Fibroblast of skin of right quadriceps (primary cell): ENCODE data around the gene MBD2.
"Not testable (repeated sequence)": the region's sequence is repeated elsewhere in the genome, so short reads cannot be mapped to it uniquely, and the experiment has no call there.

Source experiments
- DNase-seq: peaks from one replicate; pipeline ENCODE4 v3.0.0-alpha.2; 2013

MBD2 gene

DNA sequence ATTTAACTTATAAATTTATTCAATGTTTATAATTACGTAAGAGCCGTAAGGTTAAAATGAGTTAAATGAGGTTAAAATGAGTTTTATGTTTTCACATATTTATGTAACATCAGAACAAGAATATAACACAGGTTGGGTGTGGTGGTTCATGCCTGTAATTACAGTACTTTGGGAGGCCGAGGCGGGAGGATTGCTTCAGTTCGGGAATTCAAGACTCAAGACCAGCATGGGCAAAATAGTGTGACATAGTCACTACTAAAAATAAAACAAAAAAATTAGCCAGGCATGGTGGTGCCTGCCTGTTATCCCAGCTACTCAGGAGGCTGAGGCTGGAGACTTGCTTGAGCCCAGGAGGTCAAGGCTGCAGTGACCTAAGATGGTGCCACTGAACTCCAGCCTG is 9.3 kb upstream of the MBD2 start:
- DNase-seq: no peak

DNA sequence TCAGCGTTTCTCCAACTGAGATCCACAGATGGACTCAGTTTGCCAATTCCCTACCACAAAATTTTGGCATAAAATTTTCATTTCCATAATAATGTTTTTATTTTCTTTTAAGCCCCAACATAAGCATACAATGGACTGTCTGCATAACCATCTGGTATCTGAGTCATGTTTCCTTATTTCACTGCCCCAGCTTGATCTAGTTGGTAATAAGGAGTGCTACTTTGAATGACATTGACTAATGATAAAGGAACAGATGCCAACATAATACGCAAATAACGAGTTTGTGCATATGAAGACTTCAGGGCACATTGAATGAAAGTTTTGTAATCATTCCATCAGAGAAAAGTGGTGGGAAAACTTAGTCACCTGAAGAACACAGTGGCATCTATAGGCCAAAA is 8.8 kb upstream of the MBD2 start:
- DNase-seq: no peak

DNA sequence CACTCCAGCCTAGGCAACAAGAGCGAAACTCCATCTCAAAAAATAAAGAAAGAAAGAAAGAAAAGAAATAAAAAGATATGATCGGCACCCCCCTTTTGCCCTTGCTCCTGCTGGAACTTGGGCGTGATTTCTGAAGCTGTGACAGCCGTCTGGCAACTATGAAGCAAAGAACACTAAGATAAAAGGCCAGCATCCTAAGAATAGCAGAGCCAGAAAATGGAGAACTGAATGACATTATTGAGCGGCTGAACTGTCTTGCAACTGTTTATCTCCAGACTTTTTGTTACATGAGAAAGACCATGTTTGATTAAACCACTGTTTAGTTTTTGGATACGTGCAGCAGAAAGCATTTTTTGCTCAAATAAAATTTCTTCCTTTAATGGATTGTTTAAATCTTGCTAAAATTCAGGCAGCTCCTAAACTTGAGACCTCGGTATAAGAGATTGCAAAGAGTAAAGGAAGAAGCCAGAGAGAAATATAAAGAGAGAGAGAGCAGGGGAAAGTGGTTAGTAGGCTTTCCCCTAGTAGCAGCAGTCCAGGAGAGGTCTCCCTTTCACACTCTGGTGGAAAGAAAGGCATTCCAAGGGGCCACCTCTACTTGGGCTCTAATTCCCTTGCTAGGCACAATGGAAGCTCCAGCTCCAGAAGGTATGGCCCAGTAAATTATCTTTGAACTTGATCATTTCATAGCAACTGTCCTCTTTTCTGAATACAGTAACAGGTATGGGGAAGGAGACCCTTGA is 8.2 kb upstream of the MBD2 start:
- no peak for DNase-seq

DNA sequence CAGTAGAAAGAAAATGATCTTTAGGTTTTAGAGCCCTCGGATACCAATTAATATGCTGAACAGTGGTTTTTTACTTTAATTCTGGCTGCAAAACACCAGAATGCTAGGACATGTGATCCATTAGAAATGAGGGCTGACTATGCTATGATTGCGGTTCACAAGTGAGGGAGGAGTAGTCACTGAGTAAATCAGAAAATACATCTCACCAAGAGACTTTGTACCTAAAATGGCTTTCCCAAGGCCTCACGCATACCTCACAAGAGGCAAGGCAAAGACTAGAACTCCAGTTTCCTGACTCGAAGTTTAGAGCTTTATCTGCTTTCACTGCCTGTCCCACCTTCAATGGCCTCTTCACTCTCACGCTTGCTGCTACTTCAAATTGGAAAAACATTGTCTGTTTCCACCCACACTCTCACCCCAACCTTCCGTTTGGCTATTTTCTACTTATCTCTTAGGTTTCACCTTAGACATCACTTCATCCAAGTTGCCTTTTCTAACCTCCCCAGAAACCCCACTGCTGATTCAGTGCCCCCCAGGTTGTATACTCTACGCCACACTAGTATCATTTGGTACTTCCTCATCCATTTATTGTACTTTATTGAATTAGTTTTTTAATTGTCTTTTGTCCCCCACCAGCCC is 5.1 kb upstream of the MBD2 start:
- DNase-seq: no peak

DNA sequence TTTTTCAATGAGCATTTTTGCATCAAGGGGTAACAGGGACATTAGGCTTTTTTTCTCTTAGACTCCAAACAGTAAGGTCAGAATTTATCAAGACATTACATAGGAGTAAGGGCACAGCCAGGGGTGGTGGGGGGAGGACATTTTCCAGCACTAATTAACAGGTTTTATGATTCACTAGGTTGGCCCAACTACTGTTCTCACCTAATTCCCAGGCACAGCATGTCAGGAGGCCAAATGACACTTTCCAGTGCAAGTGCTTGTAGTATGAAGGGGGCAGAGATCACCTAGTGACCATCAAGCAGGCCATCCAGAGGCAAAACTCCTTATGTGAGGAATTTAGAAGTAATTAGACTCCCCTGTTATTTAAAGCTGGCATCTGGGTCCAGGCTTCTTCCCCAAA is 3.9 kb upstream of the MBD2 start:
- no peak for DNase-seq

DNA sequence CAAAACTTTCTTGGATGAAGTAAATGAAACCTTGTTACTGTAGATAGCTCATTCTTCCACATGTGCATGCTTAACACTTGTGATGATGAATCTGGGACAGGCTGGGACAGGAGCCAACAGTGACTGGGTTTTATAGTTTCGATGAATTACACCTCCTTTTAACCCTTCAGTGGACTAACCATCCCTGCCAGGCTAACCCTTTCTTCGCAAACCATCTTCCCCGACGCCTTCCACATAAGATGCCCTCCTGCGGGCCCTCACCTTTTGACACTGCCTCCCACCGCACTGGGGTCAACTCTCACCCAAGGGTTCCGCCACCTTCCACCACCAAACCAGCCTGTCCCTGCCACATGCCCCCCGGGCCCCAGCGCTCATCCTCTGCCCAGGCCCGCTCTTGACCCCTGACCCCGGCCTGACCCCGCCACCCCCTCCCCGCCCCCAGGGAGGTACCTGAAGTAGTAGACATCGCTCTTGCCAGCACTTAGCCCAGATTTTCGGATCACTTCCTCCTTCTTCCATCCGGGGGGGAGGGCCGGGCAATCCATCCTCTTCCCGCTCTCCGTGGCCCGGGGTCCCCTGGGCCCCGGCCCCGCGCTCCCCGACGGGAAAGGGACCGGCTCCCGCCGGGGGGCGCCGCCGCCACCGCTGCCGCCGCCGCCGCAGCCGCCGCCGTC is 764 bp downstream of the MBD2 start:
- DNase-seq: peak; percentile 95

DNA sequence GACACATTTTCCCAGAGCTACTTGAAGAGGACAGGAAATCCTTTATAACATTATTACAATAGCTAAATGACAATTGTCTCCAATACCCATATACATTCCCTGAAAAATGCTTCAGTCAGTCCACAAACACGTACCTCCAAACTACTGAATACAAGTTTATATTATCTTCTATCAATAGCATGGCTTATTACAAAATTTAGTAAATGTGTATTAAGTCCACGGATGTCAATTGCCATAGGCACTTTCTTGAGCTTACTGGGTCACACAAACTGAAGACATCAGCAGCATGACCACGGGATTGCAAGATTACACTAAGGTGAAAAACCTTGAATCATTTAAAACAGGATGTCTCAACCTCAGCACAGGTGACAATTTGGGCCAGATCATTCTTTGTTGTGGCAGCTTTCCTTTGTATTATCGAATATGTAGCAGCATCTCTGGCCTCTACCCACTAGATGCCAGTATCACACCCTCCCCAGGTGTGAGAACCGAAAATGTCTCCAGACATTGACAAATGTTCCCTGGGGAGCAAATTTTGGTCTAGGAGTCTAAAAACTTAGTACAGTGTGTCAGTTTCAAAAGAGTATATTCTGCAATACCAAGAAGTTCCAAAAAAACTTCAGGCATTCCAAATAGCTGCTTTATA is 1.4 kb downstream of the MBD2 start:
- DNase-seq: no peak

DNA sequence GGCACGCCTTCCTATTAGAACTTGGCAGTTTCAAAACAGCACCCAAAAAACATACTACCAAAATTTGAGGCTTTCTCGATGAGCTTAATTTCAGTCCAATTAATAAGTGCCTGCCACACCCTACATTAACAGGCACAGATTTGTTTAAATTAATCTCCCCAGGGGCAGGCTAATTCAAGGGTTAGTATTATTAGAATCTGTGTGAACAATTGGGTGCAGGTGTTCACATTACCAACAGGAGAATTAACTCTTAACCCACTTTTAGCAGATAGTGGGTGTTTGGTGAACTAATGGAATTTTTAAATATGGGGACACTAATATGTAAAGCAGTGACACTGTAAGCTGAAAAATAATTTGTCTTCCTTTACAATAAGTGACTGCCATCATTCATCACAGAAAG is 4.1 kb downstream of the MBD2 start:
- DNase-seq: no peak

DNA sequence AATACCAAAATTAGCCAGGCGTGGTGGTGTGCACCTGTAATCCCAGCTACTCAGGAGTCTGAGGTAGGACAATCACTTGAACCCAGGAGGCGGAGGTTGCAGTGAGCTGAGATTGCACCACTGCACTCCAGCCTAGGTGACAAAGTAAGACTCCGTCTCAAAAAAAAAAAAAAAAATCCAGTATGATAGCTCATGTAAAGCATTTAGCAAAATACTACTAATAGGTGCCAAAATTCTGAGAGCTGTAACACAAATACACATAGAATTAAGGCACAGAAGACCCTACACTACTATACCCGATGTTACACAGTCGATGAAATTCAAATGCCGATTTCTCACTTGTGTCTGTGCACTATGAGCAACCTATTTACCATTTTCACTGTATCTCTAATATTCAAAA is 5.7 kb downstream of the MBD2 start:
- not testable (repeated sequence) for DNase-seq

DNA sequence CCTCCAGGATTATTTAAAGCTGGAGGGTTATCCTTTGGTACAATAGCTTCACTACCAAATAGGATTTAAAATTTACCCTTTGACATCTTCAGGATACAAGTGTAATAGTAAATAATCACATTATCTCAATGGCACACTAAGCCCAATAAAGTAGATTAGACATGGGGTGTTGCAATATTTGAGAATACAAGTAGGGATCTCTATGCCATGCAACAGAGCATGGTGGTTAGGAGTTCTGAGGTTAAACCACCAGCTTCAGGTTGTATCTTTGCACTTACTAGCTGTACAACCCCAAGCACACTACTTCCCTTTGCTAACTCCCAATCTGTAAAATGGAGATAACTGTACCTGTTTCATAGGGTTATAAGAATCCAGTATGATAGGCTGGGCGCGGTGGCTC is 6.2 kb downstream of the MBD2 start:
- DNase-seq: no peak

DNA sequence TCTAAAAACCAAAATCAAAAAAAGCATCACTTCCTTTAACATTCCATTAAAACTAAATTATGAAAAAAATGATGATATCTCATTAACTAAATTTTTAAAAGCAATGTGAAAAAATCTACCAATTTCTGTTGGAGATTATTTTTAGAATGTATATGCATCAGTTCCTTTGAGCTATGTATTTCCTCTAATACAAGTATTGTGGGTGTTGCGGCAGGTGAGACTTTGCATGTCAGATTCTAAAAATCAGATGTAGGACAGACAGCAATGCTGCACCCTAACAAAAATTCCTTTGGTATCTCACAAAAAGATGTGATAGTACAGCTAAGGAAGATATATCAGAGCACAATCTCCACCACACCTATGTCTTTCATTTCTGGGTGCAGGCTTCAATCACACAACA is 6.8 kb downstream of the MBD2 start:
- DNase-seq: no peak

DNA sequence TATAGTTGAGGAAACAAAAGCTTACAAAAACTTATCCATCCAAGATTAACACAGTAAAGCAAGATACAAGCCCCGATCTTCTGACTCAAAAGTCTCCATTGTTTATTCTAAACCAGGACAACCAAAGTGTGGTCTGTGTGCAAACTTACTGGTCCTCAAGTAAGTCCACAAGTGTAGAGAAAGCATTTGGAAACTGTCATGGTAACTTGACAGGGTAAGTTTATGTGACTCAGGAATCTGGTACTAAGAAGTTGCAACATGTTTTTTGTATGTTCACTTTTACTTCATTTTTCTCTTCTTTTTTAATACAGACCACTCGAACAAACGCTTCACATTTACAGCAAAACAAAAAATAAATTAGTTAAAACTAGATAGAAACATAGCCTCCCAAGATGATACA is 9.4 kb downstream of the MBD2 start:
- DNase-seq: peak; percentile 17

DNA sequence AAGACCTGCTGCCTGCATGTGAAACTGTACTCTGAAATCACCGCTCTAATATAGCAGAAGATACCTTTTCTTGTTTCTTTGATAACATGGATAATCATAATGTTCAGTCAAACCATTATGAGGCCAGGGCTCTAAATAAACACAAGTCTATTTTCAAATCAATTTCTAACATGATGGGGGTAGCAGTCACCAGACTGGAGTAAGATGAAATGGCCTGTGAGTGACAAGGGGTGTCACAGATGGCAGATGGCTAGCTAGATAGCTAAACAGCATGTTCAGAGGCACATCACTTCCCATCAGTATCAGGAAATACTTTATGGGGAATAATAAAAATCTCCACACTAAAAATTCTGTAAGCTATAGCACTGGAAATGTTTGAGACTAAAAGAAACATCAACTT is 14.0 kb downstream of the MBD2 start:
- DNase-seq: no peak

DNA sequence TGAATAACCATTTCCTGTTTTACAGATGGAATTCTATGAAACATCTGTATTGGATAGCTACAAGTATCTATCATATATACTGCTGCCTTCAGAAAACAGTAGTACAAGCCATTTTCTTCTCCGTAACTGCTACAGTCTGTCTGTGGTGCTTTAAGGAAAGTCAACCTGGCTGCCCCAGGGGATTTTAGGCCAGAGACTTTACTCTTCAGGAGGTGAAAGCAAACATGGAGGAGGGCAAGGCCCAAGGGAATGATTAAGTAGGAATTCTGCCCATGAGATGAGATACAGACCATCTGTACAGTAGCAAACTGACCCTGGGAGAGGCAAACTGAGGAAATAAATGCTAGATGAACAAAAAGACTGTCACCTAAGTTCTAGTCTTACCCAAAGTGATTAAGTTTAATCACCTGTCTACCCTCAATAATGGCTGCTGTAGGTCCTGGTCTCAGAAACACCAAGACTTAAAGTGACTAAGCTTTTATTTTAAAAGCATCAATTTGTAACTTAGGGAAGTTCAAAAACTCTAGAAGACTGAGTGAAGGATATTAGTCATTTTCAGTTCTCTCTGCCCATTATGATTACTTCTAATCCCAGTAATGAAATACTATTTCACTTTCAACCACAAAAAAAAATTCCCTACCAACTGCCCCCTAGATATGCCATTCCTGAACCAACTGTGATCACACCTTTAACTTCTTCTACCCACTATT is 14.8 kb downstream of the MBD2 start:
- peak; percentile 31 for DNase-seq

DNA sequence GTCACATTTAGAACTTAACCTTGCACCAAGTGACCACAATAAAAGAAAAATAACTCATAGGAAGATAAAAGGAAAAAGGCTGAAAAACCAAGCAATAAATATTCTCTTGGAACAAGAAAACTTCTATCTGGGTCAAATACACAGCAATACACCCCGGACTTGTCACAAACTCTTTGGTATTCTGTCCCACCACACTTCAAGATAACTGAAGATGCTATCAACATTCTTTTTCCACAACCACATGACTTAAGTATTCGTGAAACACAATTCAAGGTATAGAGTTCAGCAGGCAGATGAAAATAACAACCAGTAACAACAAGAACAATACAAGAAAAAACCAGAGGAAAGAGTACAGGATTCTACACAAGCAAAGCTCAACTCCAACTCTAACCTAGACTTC is 18.0 kb downstream of the MBD2 start:
- no peak for DNase-seq

DNA sequence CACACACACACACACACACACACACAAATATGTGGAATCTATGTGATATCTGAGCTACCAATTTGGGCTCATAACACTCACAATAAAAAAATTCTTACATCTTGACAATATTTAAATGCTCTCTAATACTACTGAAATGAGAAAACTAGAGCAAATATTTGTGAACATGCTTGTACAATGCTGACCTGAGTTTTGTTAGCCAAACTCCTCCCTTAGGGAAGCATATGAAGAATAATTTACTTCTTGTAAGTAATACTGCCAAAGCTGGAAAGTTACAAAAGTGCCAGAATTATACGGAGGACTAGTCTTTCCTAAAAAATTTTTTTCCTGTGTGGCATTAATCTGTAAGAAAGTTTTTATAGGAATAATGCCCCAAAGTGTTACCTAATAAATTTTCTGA is 18.5 kb downstream of the MBD2 start:
- peak; percentile 15 for DNase-seq

DNA sequence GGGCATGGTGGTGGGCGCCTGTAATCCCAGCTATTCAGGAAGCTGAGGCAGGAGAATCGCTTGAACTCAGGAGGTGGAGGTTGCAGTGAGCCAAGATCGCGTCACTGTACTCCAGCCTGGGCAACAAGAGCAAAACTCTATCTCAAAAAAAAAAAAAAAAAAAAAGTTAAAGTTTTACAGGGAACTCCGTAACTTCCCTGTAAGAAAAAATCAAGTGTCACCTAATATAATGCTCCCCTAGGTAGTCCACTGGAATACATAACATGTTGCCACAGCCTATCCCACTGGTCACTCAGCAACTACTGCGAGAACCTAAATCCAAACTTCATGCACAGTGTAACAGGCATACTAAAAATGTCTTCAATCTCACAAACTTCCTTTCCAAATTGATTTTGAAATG is 19.0 kb downstream of the MBD2 start:
- not testable (repeated sequence) for DNase-seq

DNA sequence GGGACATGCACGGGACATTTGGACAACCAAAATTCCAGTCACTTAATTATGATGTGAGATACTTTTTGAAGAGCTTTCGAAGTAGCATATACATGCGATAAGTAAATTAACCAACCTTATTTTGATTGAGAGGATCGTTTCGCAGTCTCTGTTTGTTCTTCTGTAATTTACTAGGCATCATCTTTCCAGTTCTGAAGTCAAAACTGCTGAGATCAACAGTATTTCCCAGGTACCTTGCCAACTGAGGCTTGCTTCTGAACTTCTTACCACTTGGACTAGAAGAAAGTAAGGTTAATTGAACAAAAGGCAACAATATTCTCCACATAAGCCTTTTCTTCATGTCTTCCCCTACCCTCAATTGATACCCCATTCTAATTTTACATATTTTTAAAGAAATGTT is 19.6 kb downstream of the MBD2 start:
- no peak for DNase-seq

DNA sequence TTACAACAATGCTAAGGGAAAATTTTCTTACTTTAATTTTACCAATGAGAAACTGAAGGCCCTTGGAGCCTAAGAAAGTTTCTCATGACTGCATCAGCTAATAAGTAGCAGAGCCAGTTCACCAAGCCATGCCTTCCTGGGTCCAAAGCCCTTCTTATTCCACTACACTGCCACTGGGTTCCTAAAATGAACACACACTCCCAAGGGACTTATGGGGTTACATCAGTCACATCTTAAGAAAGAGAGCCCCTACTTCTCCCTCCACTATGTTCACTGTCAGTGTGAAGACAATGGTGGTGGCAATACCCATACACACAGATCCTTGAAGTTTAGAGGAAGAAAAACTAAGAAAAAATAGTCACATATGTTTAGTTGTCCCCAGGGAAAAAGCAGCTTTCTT is 20.6 kb downstream of the MBD2 start:
- no peak for DNase-seq

DNA sequence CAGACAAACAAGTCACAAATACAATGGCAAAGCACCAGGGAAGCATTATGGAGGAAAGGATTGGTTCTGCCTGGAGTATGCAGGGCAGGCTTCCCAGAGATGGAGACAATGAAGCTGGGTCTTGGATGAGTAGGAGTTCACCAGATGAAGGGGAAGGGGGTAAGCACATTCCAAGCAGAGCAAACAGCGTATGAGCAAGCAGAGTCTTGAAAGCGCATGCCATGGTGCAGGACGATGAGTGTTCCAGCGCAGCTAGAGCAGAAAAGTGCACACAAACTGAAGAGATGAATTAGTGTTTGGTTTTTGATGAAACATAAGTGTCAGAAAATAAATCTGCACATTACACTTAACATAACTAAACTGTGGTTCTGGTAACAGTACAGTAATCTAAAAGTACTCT is 21.6 kb downstream of the MBD2 start:
- DNase-seq: no peak

DNA sequence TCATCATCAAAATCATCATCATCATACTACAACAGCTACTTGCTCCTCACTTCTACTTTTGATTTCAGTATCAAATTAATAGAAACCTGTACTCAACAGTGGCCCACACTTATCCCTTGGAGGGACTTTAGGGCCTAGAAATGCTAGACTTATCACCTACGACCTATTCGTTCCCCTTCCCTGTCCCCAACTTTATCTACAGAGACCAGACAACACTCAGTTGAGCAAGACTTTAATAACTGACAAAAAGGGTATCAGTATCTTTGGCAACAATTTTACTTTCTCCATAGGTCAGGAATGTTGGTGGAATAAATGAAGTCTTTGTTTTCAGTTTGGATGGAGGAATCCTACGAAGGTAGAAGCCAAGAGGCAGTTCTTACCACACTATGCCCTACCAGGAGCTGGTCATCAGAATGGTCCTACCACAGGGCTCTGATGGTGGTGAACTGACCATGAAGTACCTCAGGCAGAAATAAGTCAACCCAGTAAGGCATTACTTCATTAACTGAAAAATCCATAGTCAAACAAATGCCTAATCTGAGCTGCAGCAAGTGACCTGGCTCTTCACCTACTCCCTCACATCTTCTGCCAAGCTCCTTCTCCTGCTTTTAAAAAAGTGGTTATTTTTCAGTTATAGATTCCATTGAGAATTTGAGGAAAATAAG is 26.6 kb downstream of the MBD2 start:
- no peak for DNase-seq

DNA sequence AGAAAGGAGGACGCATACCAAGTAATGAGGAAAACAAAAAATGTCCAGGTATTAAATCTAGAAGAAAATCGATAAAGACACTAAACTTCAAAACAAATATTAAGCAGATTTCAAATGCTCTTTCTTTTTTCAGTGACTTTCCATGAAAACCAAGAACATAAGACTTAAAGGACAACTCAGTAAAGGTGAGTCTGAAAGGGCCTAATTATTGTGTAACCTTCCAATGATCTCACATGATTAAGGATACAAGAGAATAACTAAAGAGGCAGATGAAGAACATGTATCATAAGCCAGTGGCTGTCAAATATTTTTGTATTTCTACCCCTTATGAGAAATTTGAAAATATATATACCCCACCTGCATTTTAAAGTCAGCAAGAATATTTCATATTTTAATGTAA is 30.7 kb downstream of the MBD2 start:
- DNase-seq: no peak

DNA sequence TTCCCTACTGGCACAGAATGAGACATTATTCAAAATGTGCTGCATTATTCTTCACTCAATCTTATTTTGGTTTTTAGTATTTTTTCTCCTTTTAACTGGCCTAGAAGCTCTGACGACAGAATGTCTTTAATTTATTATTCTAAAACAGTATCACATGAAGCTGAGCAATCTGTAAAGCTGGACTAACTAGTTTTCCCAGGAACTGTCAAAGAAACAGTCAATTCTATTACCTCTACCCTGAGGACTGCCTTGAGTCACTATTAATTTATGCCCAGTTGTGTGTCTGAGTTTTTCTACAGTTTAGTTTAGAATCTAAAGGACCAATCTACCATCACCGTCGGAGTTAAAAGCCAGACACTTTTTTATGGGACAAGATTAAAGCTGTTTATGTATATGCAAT is 31.6 kb downstream of the MBD2 start:
- DNase-seq: no peak
